H1 (cell line): ENCODE results near the gene SMIM33. TPM values are rescaled to one million over a fixed set of nuclear protein-coding genes. Genes with fewer than 3 reads are reported as not detected.
"Not testable (repeated sequence)": the region's sequence is repeated elsewhere in the genome, so short reads cannot be mapped to it uniquely, and the experiment has no call there.

Experiments used
- CTCF ChIA-PET: fragments of 300-600 bp; sonication (Branson Sonifier 250); formaldehyde crosslinking; loops from one replicate; lab custom pipeline; 2021; ENCODE audit not compliant: partially characterized antibody; lab: Charles Lee
- POLR2A ChIA-PET: fragments of 300-600 bp; sonication (Branson Sonifier 250); formaldehyde crosslinking; loops from one replicate; lab custom pipeline; 2021; ENCODE audit warnings: inconsistent platforms; ENCODE audit not compliant: partially characterized antibody; lab: Charles Lee
- DNase-seq, 2 experiments: peaks; one replicate each; pipeline versions ENCODE4 v3.0.0 to v3.0.0-alpha.2; 2010 to 2022; ENCODE audit warnings: low spot score in 2 of 2, low read depth in 1 of 2, mixed read lengths in 1 of 2
- FAIRE-seq: peaks from 2 replicates; lab custom pipeline; 2011; peaks lifted over from hg19 to GRCh38; lab: Jason Lieb, UNC
- H2AFZ ChIP-seq: 2 replicates; pipeline ENCODE4 v1.8.1; 2012; ENCODE audit warnings: low read length, inconsistent platforms
- H2AK5ac ChIP-seq: 2 replicates; pipeline ENCODE4 v1.6.1; 2013; ENCODE audit warnings: low read depth, low read length
- H2BK120ac ChIP-seq: replicated peaks from 2 replicates; pipeline ENCODE3; 2013; ENCODE audit warnings: low read depth, low read length, inconsistent platforms
- H2BK12ac ChIP-seq: 2 replicates; pipeline ENCODE4 v1.6.1; 2013; ENCODE audit warnings: low read depth, low read length
- H2BK15ac ChIP-seq: 2 replicates; pipeline ENCODE4 v1.6.1; 2013; ENCODE audit warnings: low read length
- H2BK20ac ChIP-seq: 2 replicates; pipeline ENCODE4 v1.6.1; 2013; ENCODE audit warnings: low read length
- H2BK5ac ChIP-seq: 2 replicates; pipeline ENCODE4 v1.6.1; 2013; ENCODE audit warnings: low read depth, low read length
- H3K14ac ChIP-seq: 2 replicates; pipeline ENCODE4 v1.6.1; 2013; ENCODE audit warnings: inconsistent platforms; ENCODE audit not compliant: insufficient read length
- H3K18ac ChIP-seq: 2 replicates; pipeline ENCODE4 v1.6.1; 2013; ENCODE audit warnings: low read length; ENCODE audit errors: extremely low read depth
- H3K23ac ChIP-seq: 2 replicates; pipeline ENCODE4 v1.6.1; 2013; ENCODE audit warnings: inconsistent platforms; ENCODE audit not compliant: insufficient read length
- H3K23me2 ChIP-seq: 2 replicates; pipeline ENCODE4 v1.6.1; 2013; ENCODE audit warnings: low read depth, low read length
- H3K27ac ChIP-seq: 2 replicates; pipeline ENCODE4 v1.6.1; 2011; ENCODE audit warnings: low read depth, low read length, inconsistent platforms
- H3K27me3 ChIP-seq, 4 experiments: replicated peaks in 1 of 4; 1 replicate in 1 of 4; 2 replicates in 3 of 4; pipeline versions ENCODE4 v1.6.1 to v1.8.1; 2011 to 2013; ENCODE audit warnings: low read length in 3 of 4, mild to moderate bottlenecking in 3 of 4, inconsistent platforms in 2 of 4, mixed read lengths in 2 of 4, moderate library complexity in 1 of 4; ENCODE audit not compliant: control insufficient read depth in 3 of 4, insufficient read depth in 3 of 4; ENCODE audit errors: extremely low read depth in 1 of 4
- H3K36me3 ChIP-seq, 4 experiments: 2 replicates each; pipeline versions ENCODE4 v1.6.1 to v1.8.1; 2011 to 2013; ENCODE audit warnings: mild to moderate bottlenecking in 4 of 4, low read length in 3 of 4, moderate library complexity in 2 of 4, control low read depth in 1 of 4, inconsistent platforms in 1 of 4; ENCODE audit not compliant: insufficient read depth in 4 of 4, control insufficient read depth in 2 of 4
- H3K4ac ChIP-seq: replicated peaks from 2 replicates; pipeline ENCODE3; 2013; ENCODE audit warnings: low read length, low read depth, mixed read lengths, inconsistent platforms; ENCODE audit not compliant: insufficient read length
- H3K4me1 ChIP-seq, 4 experiments: replicated peaks in 1 of 4; 1 replicate in 1 of 4; 2 replicates in 3 of 4; pipeline versions ENCODE4 v1.6.1 to v1.8.1; 2011 to 2013; ENCODE audit warnings: low read length in 3 of 4, inconsistent platforms in 2 of 4, mixed read lengths in 1 of 4; ENCODE audit not compliant: insufficient read depth in 4 of 4, control insufficient read depth in 3 of 4
- H3K4me2 ChIP-seq, 2 experiments: 2 replicates each; pipeline versions ENCODE4 v1.6.1 to v1.8.1; 2011 to 2013; ENCODE audit warnings: low read depth in 2 of 2, low read length in 2 of 2, control low read depth in 1 of 2, inconsistent platforms in 1 of 2, mild to moderate bottlenecking in 1 of 2; ENCODE audit not compliant: insufficient read depth in 1 of 2
- H3K4me3 ChIP-seq, 4 experiments: fragments of 200-600, 300-600 bp in 1 of 4; sonication (generic), shearing (Covaris generic), sonication (Bioruptor Twin) in 1 of 4; 2 replicates each; pipeline versions ENCODE4 v1.5.1 to v1.8.1; 2011 to 2016; ENCODE audit warnings: low read length in 4 of 4, low read depth in 3 of 4, control low read depth in 2 of 4, inconsistent platforms in 2 of 4, mild to moderate bottlenecking in 2 of 4, mixed read lengths in 1 of 4, moderate library complexity in 1 of 4; ENCODE audit not compliant: insufficient read depth in 2 of 4; ENCODE audit errors: extremely low read depth in 1 of 4
- H3K56ac ChIP-seq: replicated peaks from 2 replicates; pipeline ENCODE3; 2013; ENCODE audit warnings: low read depth, mild to moderate bottlenecking, mixed read lengths, low read length, inconsistent platforms; ENCODE audit not compliant: insufficient read length
- H3K79me1 ChIP-seq: 2 replicates; pipeline ENCODE4 v1.6.1; 2013; ENCODE audit warnings: low read depth, low read length, control low read depth
- H3K79me2 ChIP-seq, 2 experiments: 2 replicates each; pipeline versions ENCODE4 v1.6.1 to v1.8.1; 2012 to 2013; ENCODE audit warnings: low read length in 2 of 2, mild to moderate bottlenecking in 2 of 2, inconsistent platforms in 1 of 2; ENCODE audit not compliant: insufficient read depth in 2 of 2, control insufficient read depth in 1 of 2
- H3K9ac ChIP-seq, 4 experiments: replicated peaks in 1 of 4; 1 replicate in 1 of 4; 2 replicates in 3 of 4; pipeline versions ENCODE4 v1.6.1 to v1.8.1; 2011 to 2013; ENCODE audit warnings: low read depth in 3 of 4, low read length in 3 of 4, control low read depth in 2 of 4, mild to moderate bottlenecking in 2 of 4, moderate library complexity in 2 of 4, inconsistent platforms in 1 of 4; ENCODE audit errors: extremely low read depth in 1 of 4
- H3K9me3 ChIP-seq, 2 experiments: 2 replicates each; pipeline versions ENCODE4 v1.6.1 to v1.8.1; 2012 to 2013; ENCODE audit warnings: mild to moderate bottlenecking in 2 of 2, moderate library complexity in 2 of 2, control low read depth in 1 of 2, inconsistent platforms in 1 of 2, low read depth in 1 of 2, low read length in 1 of 2, mixed read lengths in 1 of 2; ENCODE audit not compliant: insufficient read depth in 2 of 2
- H4K20me1 ChIP-seq, 2 experiments: replicated peaks in 1 of 2; 2 replicates each; pipeline versions ENCODE3 to v1.8.1; 2011 to 2013; ENCODE audit warnings: inconsistent platforms in 2 of 2, low read length in 2 of 2, mild to moderate bottlenecking in 1 of 2; ENCODE audit not compliant: insufficient read depth in 2 of 2, control insufficient read depth in 1 of 2
- H4K5ac ChIP-seq: 2 replicates; pipeline ENCODE4 v1.6.1; 2013; ENCODE audit warnings: low read length, low read depth, mixed read lengths, inconsistent platforms; ENCODE audit not compliant: insufficient read length
- H4K8ac ChIP-seq: 2 replicates; pipeline ENCODE4 v1.8.0; 2013; ENCODE audit warnings: mild to moderate bottlenecking, moderate library complexity, low read length, inconsistent platforms; ENCODE audit not compliant: insufficient read depth; ENCODE audit errors: extremely low read depth
- H4K91ac ChIP-seq: replicated peaks from 2 replicates; pipeline ENCODE3; 2013; ENCODE audit warnings: low read length, mixed read lengths, inconsistent platforms; ENCODE audit not compliant: insufficient read length
- WGBS, 2 experiments: shearing (Covaris generic) in 1 of 2; methylation state at CpG; one replicate each; pipeline versions ENCODE4 v1.1.6 to v1.1.7; 2013 to 2015; ENCODE audit warnings: low lambda C conversion rate in 2 of 2, mixed read lengths in 2 of 2, inconsistent platforms in 1 of 2, low coverage in 1 of 2, missing lambda C conversion rate in 1 of 2; ENCODE audit not compliant: insufficient replicate concordance in 2 of 2, insufficient coverage in 1 of 2, insufficient read length in 1 of 2; ENCODE audit errors: extremely low coverage in 1 of 2, missing lambda C conversion rate in 1 of 2; 5-methylcytosine and 5-hydroxymethylcytosine counted together
- polyA plus RNA-seq, 7 experiments: library from polyadenylated mRNA; depleted of rRNA in 3 of 7; stranded (reverse) in 5 of 7; unstranded in 2 of 7; fragments of >200 nt in 5 of 7; fragments of 200-250 nt in 2 of 7; gene quantifications; 1 replicate in 5 of 7; 2 replicates in 1 of 7; 4 replicates in 1 of 7; pipeline versions ENCODE4 v1.2.1 to v1.2.3, GENCODE V29; 2011 to 2013; ENCODE audit warnings: missing spikeins in 2 of 7, mixed read lengths in 2 of 7
- total RNA-seq: library from RNA; stranded (reverse); fragmentation: NEBNext Ultra II Directional; extraction: Animal tissue kit (Norgen Biotek cat#: 25700); gene quantifications from 2 replicates; pipeline ENCODE4 v1.2.1, GENCODE V29; 2021

The SMIM33 gene
- total and polyA plus RNA-seq, 2 of the 8 experiments (the other 6 are each of a cell fraction or from before 2014, with no cell fraction given): not detected

GRCh38 chr5:139478657-139479423 lies 8.0 kb downstream of the SMIM33 start:
- H3K27me3 ChIP-seq, H3K36me3 ChIP-seq, H2BK15ac ChIP-seq, H3K56ac ChIP-seq, H3K4ac ChIP-seq, H3K27ac ChIP-seq, H3K18ac ChIP-seq, H2BK12ac ChIP-seq, H4K8ac ChIP-seq, H2BK5ac ChIP-seq, H2BK20ac ChIP-seq, H3K14ac ChIP-seq, H3K4me1 ChIP-seq, H3K9me3 ChIP-seq, H3K79me1 ChIP-seq, H4K20me1 ChIP-seq, H3K79me2 ChIP-seq, POLR2A ChIA-PET, H4K91ac ChIP-seq, FAIRE-seq, H2AK5ac ChIP-seq, DNase-seq, H2BK120ac ChIP-seq, H3K23ac ChIP-seq, H3K23me2 ChIP-seq, H3K4me3 ChIP-seq, H4K5ac ChIP-seq, H2AFZ ChIP-seq, H3K9ac ChIP-seq, H3K4me2 ChIP-seq: not testable (repeated sequence)
- whole genome bisulfite sequencing, 2 experiments: 91% methylated on average over 9 of the region's 9 CpGs; no CpG with 5 or more reads in 1 of the 2 experiments
- CTCF ChIA-PET: interaction anchor here (0.7 to 5.3 kb wide), 11 partner anchors 10 to 936 kb away, joined by 3 to 38 read pairs (median 4); partner anchors contain the start of genes DNAJC18, ETF1 and UBE2D2
